GM12878 (cell line): ENCODE data around the gene TMEM175. TPM values are rescaled to one million over a fixed set of nuclear protein-coding genes. Genes with fewer than 3 reads are reported as not detected.

ENCODE experiments used
- ATAC-seq: fragments of 200-7000 bp; cut with Tn5 transposase; 3 replicates; pipeline ENCODE4 v1.9.1; 2020; ENCODE audit warnings: mild to moderate bottlenecking, moderate library complexity
- BruUV-seq: library from RNA; stranded (reverse); fragments of 400-500 nt; replicated peaks from 2 replicates; lab custom pipeline; 2021; lab: Mats Ljungman, UMichigan
- CTCF ChIA-PET: fragments of 300-600 bp; sonication (Branson Sonifier 250); formaldehyde crosslinking; extraction: SDS; loops from one replicate; lab custom pipeline; 2021; ENCODE audit warnings: inconsistent platforms; lab: Yijun Ruan, JAX
- POLR2A ChIA-PET: fragments of 350-600 bp; formaldehyde crosslinking; extraction: SDS; loops from one replicate; lab custom pipeline; 2021; ENCODE audit warnings: inconsistent platforms; lab: Charles Lee
- RAD21 ChIA-PET: fragments of 300-600 bp; sonication (Branson Sonifier 250); formaldehyde crosslinking; loops from one replicate; lab custom pipeline; 2023; ENCODE audit warnings: antibody characterized with exemption; ENCODE audit not compliant: unreplicated experiment; lab: Charles Lee
- SMC1A ChIA-PET: fragments of 300-600 bp; sonication (Branson Sonifier 250); formaldehyde crosslinking; loops from one replicate; lab custom pipeline; 2023; ENCODE audit not compliant: unreplicated experiment, uncharacterized antibody; lab: Charles Lee
- DNase-seq: peaks from one replicate; pipeline ENCODE4 v3.0.0-alpha.2; 2011; ENCODE audit warnings: low read depth, low spot score
- FAIRE-seq: peaks from 3 replicates; lab custom pipeline; 2011; peaks lifted over from hg19 to GRCh38; lab: Jason Lieb, UNC
- H2AFZ ChIP-seq: 2 replicates; pipeline ENCODE4 v1.6.0; 2011; ENCODE audit warnings: low read depth, low read length, control low read depth; ENCODE audit not compliant: control insufficient read depth
- H3K27ac ChIP-seq: 2 replicates; pipeline ENCODE4 v1.5.1; 2011; ENCODE audit warnings: control low read depth; ENCODE audit not compliant: control insufficient read depth, insufficient read depth
- H3K27me3 ChIP-seq, 2 experiments: replicated peaks in 1 of 2; 2 replicates each; pipeline versions ENCODE4 v1.6.0 to v1.6.1; 2011; ENCODE audit warnings: low read length in 1 of 2; ENCODE audit not compliant: control insufficient read depth in 2 of 2, insufficient read depth in 2 of 2
- H3K36me3 ChIP-seq, 2 experiments: 2 replicates each; pipeline ENCODE4 v1.5.1; 2011; ENCODE audit warnings: low read length in 1 of 2; ENCODE audit not compliant: control insufficient read depth in 2 of 2, insufficient read depth in 2 of 2
- H3K4me1 ChIP-seq: 2 replicates; pipeline ENCODE4 v1.6.1; 2011; ENCODE audit warnings: mild to moderate bottlenecking, low read length, moderate library complexity, mixed read lengths; ENCODE audit not compliant: control insufficient read depth, insufficient read depth
- H3K4me2 ChIP-seq: 2 replicates; pipeline ENCODE4 v1.6.0; 2011; ENCODE audit warnings: control low read depth; ENCODE audit not compliant: control insufficient read depth, insufficient read depth
- H3K4me3 ChIP-seq: fragments of 200-600 bp; sonication (generic); 2 replicates; pipeline ENCODE4 v1.5.1; 2016
- H3K79me2 ChIP-seq: 2 replicates; pipeline ENCODE4 v1.6.0; 2011; ENCODE audit warnings: low read length; ENCODE audit not compliant: control insufficient read depth, insufficient read depth
- H3K9ac ChIP-seq: 2 replicates; pipeline ENCODE4 v1.8.0; 2011; ENCODE audit warnings: low read length, control low read depth, mixed read lengths; ENCODE audit not compliant: control insufficient read depth, insufficient read depth
- H3K9me3 ChIP-seq: replicated peaks from 3 replicates; pipeline ENCODE4 v1.5.1; 2011; ENCODE audit warnings: mild to moderate bottlenecking, low read length; ENCODE audit not compliant: control insufficient read depth, insufficient read depth
- H4K20me1 ChIP-seq: 2 replicates; pipeline ENCODE4 v1.6.0; 2011; ENCODE audit not compliant: control insufficient read depth, insufficient read depth
- ASH2L ChIP-seq: fragments of 300-600, 200-600 bp; sonication (generic); IDR thresholded peaks from 2 replicates; pipeline ENCODE4 v1.6.1; 2017; ENCODE audit warnings: low read depth, mild to moderate bottlenecking, borderline replicate concordance
- CBFB ChIP-seq: IDR thresholded peaks from 2 replicates; pipeline ENCODE4 v1.6.1; 2016; ENCODE audit warnings: antibody characterized with exemption, low read depth
- EP300 ChIP-seq, 2 experiments: fragments of 150-350 bp in 1 of 2; IDR thresholded peaks; 2 replicates each; pipeline ENCODE4 v1.6.1; 2011 to 2012; ENCODE audit warnings: low read depth in 2 of 2, low read length in 2 of 2, borderline replicate concordance in 1 of 2, improper control_type of control experiment in 1 of 2, inconsistent platforms in 1 of 2; ENCODE audit not compliant: control insufficient read depth in 1 of 2
- GABPA ChIP-seq: IDR thresholded peaks from 2 replicates; pipeline ENCODE4 v1.6.1; 2014; ENCODE audit warnings: antibody characterized with exemption, low read depth, mild to moderate bottlenecking, inconsistent platforms
- HCFC1 ChIP-seq: fragments of 150-350 bp; IDR thresholded peaks from 2 replicates; pipeline ENCODE4 v1.6.1; 2014; ENCODE audit warnings: low read length
- NFYB ChIP-seq: IDR thresholded peaks from 2 replicates; pipeline ENCODE4 v1.6.1; 2011; ENCODE audit warnings: low read depth, mild to moderate bottlenecking, low read length, improper control_type of control experiment, moderate library complexity; ENCODE audit not compliant: insufficient read depth
- NR2C2 ChIP-seq: IDR thresholded peaks from 2 replicates; pipeline ENCODE4 v1.6.1; 2011; ENCODE audit warnings: borderline replicate concordance, low read depth; ENCODE audit not compliant: control insufficient read depth, insufficient read length
- NR2F1 ChIP-seq: fragments of 450-650 bp; conservative IDR thresholded peaks from 2 replicates; pipeline ENCODE4 v1.6.1; 2017; ENCODE audit warnings: mild to moderate bottlenecking
- ZNF384 ChIP-seq: IDR thresholded peaks from 2 replicates; pipeline ENCODE4 v1.6.1; 2012; ENCODE audit warnings: low read depth, mild to moderate bottlenecking, low read length, improper control_type of control experiment, borderline replicate concordance
- WGBS: methylation state at CpG from one replicate; pipeline ENCODE4 v1.1.6; 2016; ENCODE audit warnings: low lambda C conversion rate; ENCODE audit not compliant: insufficient replicate concordance, insufficient coverage; ENCODE audit errors: missing lambda C conversion rate; 5-methylcytosine and 5-hydroxymethylcytosine counted together
- in situ Hi-C: fragments of 300-500 bp; cut with MboI; formaldehyde crosslinking; loops from 9 replicates; pipeline ENCODE4 v1.14.3; 2018; ENCODE audit warnings: mixed read lengths
- intact Hi-C: fragments of 100-400 bp; cut with micrococcal nuclease; formaldehyde crosslinking; loops from one replicate; pipeline ENCODE4 v1.14.2; 2022; ENCODE audit not compliant: unreplicated experiment
- polyA plus RNA-seq, 11 experiments: library from polyadenylated mRNA; depleted of rRNA in 4 of 11; unstranded in 6 of 11; stranded (reverse) in 5 of 11; fragments of >200 nt; fragmentation: Nextera tagmentation in 4 of 11; fragmentation: Illumina TruSeq in 1 of 11; extraction: Ambion mirVana in 4 of 11; extraction: Trizol in 1 of 11; gene quantifications; 1 replicate in 1 of 11; 2 replicates in 10 of 11; pipeline versions ENCODE4 v1.2.1 to v1.2.3, GENCODE V29; 2011 to 2016; ENCODE audit warnings: inconsistent platforms in 2 of 11, missing spikeins in 2 of 11, low read depth in 1 of 11
- total RNA-seq, 4 experiments: library from RNA; depleted of rRNA in 3 of 4; stranded (reverse); fragments of >200 nt in 3 of 4; fragmentation: Illumina TruSeq in 1 of 4; extraction: Trizol in 1 of 4; gene quantifications; 2 replicates each; pipeline versions ENCODE4 v1.2.1 to v1.2.3, GENCODE V29; 2013 to 2021
- TF ChIP-seq, protein P1 (sequence below), 3 experiments: IDR thresholded peaks in 2 of 3; conservative IDR thresholded peaks in 1 of 3; 2 replicates each; pipeline ENCODE4 v1.5.1; 2011; ENCODE audit warnings: low read depth in 3 of 3, low read length in 3 of 3, mild to moderate bottlenecking in 3 of 3, control low read depth in 2 of 3, moderate library complexity in 2 of 3, inconsistent platforms in 1 of 3, mixed read lengths in 1 of 3; ENCODE audit not compliant: control insufficient read depth in 2 of 3, insufficient read depth in 1 of 3; ENCODE audit errors: extremely low read depth in 1 of 3
- TF ChIP-seq, protein P2 (sequence below): fragments of 450-650 bp; IDR thresholded peaks from 2 replicates; pipeline ENCODE4 v1.6.1; 2016; ENCODE audit warnings: mild to moderate bottlenecking
- TF ChIP-seq, protein P3 (sequence below): fragments of 450-650 bp; formaldehyde crosslinking; IDR thresholded peaks from 2 replicates; pipeline ENCODE4 v1.4.0; 2020; ENCODE audit warnings: mild to moderate bottlenecking, moderate library complexity
- TF ChIP-seq, protein P4 (sequence below): IDR thresholded peaks from 2 replicates; pipeline ENCODE4 v1.6.1; 2012; ENCODE audit warnings: mild to moderate bottlenecking, low read depth, low read length

TMEM175 gene
- total and polyA plus RNA-seq, 10 of the 15 experiments (the other 5 are each of a cell fraction or from before 2014, with no cell fraction given) = 0.11 to 39.5 (median 22.3) TPM

DNA sequence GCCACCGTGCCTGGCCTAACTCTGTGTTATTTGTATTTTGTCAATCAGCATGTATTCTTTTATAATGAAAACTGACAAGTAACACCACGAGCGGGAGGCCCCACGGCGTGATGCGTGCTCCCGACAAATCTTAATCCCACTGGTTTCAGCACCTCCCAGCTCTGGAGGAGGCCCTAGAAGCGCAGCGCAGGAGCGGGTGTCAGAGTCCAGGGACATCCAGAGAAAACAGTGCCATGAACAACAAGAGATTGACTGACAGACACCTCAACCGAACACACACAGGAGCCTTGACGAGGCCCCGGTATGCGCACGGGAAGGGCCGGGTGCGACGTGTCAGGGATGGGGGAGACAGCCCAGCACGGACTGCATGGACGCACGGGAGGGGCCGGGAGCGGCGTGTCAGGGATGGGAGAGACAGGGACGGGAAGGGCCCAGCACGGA, 23.1 kb upstream of the TMEM175 start:
- no peak overlapping the region for H3K4me3 ChIP-seq
- no peaks in the 10 kb centered on the region; the same call in 2 of the 3 replicates for H3K9me3 ChIP-seq
- no peaks in the 10 kb centered on the region for H4K20me1 ChIP-seq
- ChIA-PET CTCF (no interaction called here), RAD21 (no interaction called here), POLR2A (no interaction called here), SMC1A (interaction anchor here (1.1 kb wide), 1 partner anchor 21 kb away, joined by 4 read pairs; no protein-coding TSS in a partner anchor)
- DNase-seq (no peak), FAIRE-seq (no peak), ATAC-seq (no peak)
- WGBS = 98% methylated on average over 26 of the region's 26 CpGs
- no peak overlapping the region for H3K4me2 ChIP-seq
- H3K27ac ChIP-seq = no peak overlapping the region
- no peak overlapping the region for H2AFZ ChIP-seq
- H3K9ac ChIP-seq = no peak overlapping the region
- intact Hi-C loops = no loop called here
- no TSS peak for BruUV-seq
- peaks cover 1% of the 10 kb centered on the region for H3K79me2 ChIP-seq
- H3K27me3 ChIP-seq = no peaks in the 10 kb centered on the region
- peaks cover 16 to 43% of the 10 kb centered on the region in 2 experiments for H3K36me3 ChIP-seq
- in situ Hi-C loops = no loop called here
- no peaks in the 10 kb centered on the region for H3K4me1 ChIP-seq
- TF ChIP-seq NR2C2 = no peak
- no peak for TF ChIP-seq EP300 (IDR thresholded peaks at IDR 0.05; ENCODE audit: borderline replicate concordance in 1 of 2, control insufficient read depth in 1 of 2, low read depth in 2 of 2, low read length in 2 of 2)
- no peak for TF ChIP-seq GABPA
- no peak for TF ChIP-seq NR2F1
- TF ChIP-seq, protein P1, sequence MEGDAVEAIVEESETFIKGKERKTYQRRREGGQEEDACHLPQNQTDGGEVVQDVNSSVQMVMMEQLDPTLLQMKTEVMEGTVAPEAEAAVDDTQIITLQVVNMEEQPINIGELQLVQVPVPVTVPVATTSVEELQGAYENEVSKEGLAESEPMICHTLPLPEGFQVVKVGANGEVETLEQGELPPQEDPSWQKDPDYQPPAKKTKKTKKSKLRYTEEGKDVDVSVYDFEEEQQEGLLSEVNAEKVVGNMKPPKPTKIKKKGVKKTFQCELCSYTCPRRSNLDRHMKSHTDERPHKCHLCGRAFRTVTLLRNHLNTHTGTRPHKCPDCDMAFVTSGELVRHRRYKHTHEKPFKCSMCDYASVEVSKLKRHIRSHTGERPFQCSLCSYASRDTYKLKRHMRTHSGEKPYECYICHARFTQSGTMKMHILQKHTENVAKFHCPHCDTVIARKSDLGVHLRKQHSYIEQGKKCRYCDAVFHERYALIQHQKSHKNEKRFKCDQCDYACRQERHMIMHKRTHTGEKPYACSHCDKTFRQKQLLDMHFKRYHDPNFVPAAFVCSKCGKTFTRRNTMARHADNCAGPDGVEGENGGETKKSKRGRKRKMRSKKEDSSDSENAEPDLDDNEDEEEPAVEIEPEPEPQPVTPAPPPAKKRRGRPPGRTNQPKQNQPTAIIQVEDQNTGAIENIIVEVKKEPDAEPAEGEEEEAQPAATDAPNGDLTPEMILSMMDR (IDR thresholded peaks at IDR 0.05 in 2 of 3, conservative IDR thresholded peaks at IDR 0.05 in 1 of 3; ENCODE audit: control insufficient read depth in 2 of 3, extremely low read depth in 1 of 3, insufficient read depth in 1 of 3, low read depth in 3 of 3, low read length in 3 of 3) = no peak
- TF ChIP-seq ASH2L = no peak
- TF ChIP-seq CBFB = no peak
- TF ChIP-seq NFYB = no peak
- TF ChIP-seq, protein P2, sequence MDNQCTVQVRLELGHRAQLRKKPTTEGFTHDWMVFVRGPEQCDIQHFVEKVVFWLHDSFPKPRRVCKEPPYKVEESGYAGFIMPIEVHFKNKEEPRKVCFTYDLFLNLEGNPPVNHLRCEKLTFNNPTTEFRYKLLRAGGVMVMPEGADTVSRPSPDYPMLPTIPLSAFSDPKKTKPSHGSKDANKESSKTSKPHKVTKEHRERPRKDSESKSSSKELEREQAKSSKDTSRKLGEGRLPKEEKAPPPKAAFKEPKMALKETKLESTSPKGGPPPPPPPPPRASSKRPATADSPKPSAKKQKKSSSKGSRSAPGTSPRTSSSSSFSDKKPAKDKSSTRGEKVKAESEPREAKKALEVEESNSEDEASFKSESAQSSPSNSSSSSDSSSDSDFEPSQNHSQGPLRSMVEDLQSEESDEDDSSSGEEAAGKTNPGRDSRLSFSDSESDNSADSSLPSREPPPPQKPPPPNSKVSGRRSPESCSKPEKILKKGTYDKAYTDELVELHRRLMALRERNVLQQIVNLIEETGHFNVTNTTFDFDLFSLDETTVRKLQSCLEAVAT = no peak
- TF ChIP-seq, protein P3, sequence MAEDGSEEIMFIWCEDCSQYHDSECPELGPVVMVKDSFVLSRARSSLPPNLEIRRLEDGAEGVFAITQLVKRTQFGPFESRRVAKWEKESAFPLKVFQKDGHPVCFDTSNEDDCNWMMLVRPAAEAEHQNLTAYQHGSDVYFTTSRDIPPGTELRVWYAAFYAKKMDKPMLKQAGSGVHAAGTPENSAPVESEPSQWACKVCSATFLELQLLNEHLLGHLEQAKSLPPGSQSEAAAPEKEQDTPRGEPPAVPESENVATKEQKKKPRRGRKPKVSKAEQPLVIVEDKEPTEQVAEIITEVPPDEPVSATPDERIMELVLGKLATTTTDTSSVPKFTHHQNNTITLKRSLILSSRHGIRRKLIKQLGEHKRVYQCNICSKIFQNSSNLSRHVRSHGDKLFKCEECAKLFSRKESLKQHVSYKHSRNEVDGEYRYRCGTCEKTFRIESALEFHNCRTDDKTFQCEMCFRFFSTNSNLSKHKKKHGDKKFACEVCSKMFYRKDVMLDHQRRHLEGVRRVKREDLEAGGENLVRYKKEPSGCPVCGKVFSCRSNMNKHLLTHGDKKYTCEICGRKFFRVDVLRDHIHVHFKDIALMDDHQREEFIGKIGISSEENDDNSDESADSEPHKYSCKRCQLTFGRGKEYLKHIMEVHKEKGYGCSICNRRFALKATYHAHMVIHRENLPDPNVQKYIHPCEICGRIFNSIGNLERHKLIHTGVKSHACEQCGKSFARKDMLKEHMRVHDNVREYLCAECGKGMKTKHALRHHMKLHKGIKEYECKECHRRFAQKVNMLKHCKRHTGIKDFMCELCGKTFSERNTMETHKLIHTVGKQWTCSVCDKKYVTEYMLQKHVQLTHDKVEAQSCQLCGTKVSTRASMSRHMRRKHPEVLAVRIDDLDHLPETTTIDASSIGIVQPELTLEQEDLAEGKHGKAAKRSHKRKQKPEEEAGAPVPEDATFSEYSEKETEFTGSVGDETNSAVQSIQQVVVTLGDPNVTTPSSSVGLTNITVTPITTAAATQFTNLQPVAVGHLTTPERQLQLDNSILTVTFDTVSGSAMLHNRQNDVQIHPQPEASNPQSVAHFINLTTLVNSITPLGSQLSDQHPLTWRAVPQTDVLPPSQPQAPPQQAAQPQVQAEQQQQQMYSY (CRISPR knock-in tag) = no peak
- TF ChIP-seq ZNF384 = no peak
- TF ChIP-seq HCFC1 = no peak
- TF ChIP-seq, protein P4, sequence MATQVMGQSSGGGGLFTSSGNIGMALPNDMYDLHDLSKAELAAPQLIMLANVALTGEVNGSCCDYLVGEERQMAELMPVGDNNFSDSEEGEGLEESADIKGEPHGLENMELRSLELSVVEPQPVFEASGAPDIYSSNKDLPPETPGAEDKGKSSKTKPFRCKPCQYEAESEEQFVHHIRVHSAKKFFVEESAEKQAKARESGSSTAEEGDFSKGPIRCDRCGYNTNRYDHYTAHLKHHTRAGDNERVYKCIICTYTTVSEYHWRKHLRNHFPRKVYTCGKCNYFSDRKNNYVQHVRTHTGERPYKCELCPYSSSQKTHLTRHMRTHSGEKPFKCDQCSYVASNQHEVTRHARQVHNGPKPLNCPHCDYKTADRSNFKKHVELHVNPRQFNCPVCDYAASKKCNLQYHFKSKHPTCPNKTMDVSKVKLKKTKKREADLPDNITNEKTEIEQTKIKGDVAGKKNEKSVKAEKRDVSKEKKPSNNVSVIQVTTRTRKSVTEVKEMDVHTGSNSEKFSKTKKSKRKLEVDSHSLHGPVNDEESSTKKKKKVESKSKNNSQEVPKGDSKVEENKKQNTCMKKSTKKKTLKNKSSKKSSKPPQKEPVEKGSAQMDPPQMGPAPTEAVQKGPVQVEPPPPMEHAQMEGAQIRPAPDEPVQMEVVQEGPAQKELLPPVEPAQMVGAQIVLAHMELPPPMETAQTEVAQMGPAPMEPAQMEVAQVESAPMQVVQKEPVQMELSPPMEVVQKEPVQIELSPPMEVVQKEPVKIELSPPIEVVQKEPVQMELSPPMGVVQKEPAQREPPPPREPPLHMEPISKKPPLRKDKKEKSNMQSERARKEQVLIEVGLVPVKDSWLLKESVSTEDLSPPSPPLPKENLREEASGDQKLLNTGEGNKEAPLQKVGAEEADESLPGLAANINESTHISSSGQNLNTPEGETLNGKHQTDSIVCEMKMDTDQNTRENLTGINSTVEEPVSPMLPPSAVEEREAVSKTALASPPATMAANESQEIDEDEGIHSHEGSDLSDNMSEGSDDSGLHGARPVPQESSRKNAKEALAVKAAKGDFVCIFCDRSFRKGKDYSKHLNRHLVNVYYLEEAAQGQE = no peak
